HG03196 (cell line): ENCODE results near the gene SHISA9.
"Not testable (repeated sequence)": the region's sequence is repeated elsewhere in the genome, so short reads cannot be mapped to it uniquely, and the experiment has no call there.

Source experiments
- ATAC-seq: cut with Tn5 transposase; IDR thresholded peaks from one replicate; pipeline ENCODE4 v1.9.1; 2021; ENCODE audit not compliant: unreplicated experiment

The SHISA9 gene

GRCh38 chr16:12899529-12900143 lies 1.8 kb upstream of the SHISA9 start:
- no peak for ATAC-seq

DNA sequence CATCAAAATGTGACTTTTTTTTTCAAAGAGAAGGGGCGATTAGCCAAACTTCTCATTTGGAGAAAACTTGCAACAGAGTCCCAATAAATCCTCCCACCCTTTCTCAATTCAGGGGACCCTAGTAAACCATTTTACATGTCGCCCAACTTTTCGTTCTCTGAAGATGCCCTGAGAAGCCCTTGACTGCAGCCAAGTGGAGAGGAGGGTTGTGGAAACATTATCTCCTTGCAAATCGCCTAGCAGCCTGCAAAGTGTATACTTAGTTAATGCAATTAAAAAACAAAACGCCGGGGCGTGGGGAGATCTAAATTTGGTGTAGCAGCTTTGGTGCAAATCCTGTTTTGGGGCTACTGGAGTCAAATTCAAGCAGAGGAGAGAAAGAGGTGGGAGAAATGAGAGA lies 1.2 kb upstream of the SHISA9 start:
- no peak for ATAC-seq

GRCh38 chr16:12900599-12901203 lies 697 bp upstream of the SHISA9 start:
- no peak for ATAC-seq

- ATAC-seq: no peak
Observed at GRCh38 chr16:12901204-12901596, 198 bp upstream of the SHISA9 start.

DNA sequence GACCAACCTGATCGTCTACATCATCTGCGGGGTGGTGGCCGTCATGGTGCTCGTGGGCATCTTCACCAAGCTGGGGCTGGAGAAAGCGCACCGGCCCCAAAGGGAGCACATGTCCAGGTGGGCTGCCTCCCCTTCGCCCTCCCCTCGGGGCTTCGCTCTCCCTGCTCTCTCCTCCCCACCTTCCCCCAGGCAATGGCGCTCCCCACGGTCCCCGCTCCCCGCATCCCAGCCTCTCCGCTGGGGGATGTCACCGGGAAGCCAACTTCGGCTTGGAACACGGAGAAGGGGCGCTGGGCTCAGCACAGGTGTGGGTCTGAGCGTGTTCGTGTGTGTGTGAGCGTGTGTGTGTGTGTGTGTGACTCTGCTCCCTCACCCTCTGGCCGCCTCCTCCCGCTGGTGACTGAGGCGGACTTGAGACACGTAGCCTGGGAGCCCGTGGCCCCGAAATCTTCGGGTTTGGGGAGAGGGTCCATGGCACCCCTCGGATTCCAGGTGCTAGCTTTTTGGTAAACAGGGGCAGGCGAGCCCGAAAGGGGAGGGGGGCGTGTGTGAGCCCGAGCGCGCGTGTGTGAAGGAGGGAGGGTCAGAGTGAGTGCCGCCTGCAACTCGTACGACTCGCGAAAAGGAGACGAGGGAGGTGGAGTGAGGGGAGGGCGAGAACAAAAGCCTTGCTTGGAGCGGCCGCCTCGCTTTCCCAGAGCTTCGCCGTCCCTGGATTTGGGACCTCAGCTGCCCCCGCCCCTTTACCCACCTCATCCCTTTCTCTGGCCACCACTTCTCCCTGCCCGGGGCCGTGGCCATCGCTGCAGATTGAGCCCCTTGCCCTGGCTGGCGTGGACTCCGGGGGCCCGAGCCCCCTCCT lies 1.3 kb downstream of the SHISA9 start:
- no peak for ATAC-seq

DNA sequence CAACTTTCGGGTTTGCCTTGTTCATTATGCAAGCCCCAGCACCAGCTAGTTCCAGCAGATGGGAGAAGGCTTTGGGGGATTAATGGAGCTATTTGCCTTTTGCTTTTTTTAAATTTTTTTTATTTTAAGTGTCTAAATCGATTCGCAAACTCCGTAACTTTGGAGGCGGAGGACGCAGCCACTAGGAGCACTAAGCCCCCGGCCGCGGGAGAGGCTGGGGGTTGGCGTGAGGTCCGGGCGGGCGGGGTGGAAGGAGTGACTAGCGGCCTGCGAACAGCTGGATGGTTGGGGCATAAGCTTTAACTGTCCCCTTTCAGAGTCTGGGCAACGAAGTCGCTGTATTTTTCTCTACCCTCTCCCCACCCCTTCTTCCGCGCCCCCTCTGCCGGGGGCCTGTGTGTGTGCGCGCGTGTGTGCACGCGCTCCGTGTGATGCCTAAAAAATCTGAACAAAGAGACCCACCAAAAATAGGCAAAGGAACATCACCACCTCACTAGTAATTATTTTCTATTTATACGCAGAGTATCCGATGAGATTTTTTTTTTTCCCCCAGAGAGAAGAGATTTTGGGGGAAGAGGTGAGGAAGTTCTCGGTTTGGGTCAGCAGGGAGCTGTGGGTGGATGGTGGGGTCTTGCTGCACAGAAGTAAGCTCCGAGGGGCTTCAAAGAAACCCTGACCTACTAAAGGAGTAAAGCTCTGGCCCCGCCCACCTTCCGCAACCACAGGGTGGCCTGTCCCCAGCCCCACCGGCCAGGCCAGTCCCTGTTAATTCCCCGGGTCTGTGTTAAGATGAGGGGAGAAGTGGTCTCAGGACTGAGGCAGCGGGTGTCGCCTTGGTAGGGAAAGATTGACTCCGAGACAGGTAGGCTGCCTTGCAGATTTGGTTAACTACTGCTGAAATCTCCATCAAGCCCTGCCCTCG lies 2.3 kb downstream of the SHISA9 start:
- ATAC-seq: no peak

DNA sequence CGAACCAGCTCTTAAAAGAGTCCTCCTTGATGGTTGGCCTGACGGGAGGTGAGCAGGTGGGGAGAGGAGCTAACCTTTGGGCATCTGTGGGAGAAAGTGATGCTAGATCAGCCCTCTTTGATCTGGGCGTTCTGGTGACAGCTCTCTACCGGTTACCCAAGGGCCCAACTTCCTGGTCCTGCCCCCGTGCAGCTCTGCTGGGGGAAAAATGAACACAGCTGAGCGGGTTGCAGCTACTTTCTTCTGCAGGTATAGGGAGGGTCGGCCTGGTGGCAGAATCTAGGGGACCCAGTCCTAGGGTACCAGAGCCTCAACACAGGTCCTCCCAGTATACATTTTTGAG lies 2.9 kb downstream of the SHISA9 start:
- no peak for ATAC-seq

- no peak for ATAC-seq
Observed at GRCh38 chr16:12906271-12906670, 4.9 kb downstream of the SHISA9 start.

GRCh38 chr16:12906765-12907516 lies 5.5 kb downstream of the SHISA9 start:
- ATAC-seq: no peak

GRCh38 chr16:12907670-12908233 lies 6.4 kb downstream of the SHISA9 start:
- no peak for ATAC-seq

- no peak for ATAC-seq
Observed at GRCh38 chr16:12917246-12917645, 15.8 kb downstream of the SHISA9 start.

- ATAC-seq: no peak
Observed at GRCh38 chr16:12917653-12918052, 16.3 kb downstream of the SHISA9 start.

DNA sequence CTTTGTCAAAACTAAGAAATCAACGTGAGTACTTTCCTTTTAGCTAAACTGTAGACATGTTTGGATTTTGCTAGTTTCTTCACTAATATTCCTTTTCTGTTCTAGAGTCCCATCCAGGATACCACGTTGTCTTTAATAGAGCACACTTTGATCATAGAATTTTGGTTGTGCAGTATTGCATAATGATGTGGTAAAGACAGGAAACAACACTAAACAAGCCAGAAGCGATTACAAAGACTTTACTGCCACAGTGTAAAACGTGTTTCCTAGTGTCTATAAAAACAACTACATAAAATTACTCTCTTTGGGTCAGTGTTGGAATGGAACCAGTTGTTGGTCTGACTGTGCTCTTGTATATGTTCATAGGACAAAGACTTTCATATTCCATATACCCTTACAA lies 19.3 kb downstream of the SHISA9 start:
- ATAC-seq: no peak

- ATAC-seq: not testable (repeated sequence)
Observed at GRCh38 chr16:12923640-12924039, 22.2 kb downstream of the SHISA9 start.

- no peak for ATAC-seq
Observed at GRCh38 chr16:12925026-12925800, 23.8 kb downstream of the SHISA9 start.

- no peak for ATAC-seq
Observed at GRCh38 chr16:12927591-12927990, 26.2 kb downstream of the SHISA9 start.

DNA sequence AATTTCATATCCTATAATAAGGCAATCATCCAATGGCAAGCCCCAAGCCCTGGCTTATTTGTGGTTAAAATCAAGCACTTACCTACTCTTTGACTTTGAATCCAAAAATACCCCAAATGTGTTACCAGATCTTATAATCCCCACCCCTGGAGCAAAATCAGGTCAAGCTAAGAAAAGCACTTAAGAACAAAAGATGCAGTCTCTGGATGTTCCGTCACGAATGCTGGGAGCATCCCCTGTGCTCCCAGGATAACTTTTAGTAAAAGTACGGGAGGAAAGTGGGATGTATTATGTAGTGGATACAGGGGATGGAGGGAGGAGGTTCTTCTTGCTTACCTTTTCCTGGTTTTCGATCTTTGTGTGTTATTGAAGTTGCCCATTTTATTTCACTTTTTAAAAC lies 29.5 kb downstream of the SHISA9 start:
- ATAC-seq: no peak

- ATAC-seq: no peak
Observed at GRCh38 chr16:12936391-12936790, 35.0 kb downstream of the SHISA9 start.

DNA sequence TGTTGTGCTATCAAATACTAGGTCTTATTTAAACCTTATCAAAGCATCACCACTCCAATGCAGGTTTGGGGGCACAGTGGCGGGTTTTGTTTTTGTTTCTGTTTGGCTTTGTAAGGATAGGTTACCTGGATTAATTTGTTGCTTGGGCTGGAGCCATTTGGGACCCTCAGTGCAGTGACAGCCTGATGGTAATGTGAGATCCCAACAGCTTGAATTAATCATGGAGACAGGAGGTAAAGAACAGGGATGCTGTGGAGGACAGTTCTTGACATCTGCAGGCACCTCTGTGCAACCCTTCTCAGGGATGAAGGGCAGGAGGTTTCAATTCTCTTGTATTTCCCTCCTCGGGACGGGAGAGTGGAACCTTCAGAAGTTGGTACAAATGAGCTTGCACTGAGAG lies 40.5 kb downstream of the SHISA9 start:
- ATAC-seq: no peak
